AG09309 (cell line): Measurements from ENCODE around the gene CD4.

ENCODE experiments used
- DNase-seq: peaks from one replicate; pipeline ENCODE4 v3.0.0-alpha.2; 2010; ENCODE audit warnings: low read depth
- H3K4me3 ChIP-seq: 2 replicates; pipeline ENCODE4 v1.5.1; 2011; ENCODE audit warnings: mild to moderate bottlenecking, low read depth, low read length, moderate library complexity; ENCODE audit not compliant: control insufficient read depth
- TF ChIP-seq, protein P1 (sequence below): IDR thresholded peaks from 2 replicates; pipeline ENCODE4 v1.5.1; 2011; ENCODE audit warnings: mild to moderate bottlenecking, low read depth, low read length, inconsistent platforms; ENCODE audit not compliant: insufficient read depth, control insufficient read depth; ENCODE audit errors: missing control alignments

Gene CD4

DNA sequence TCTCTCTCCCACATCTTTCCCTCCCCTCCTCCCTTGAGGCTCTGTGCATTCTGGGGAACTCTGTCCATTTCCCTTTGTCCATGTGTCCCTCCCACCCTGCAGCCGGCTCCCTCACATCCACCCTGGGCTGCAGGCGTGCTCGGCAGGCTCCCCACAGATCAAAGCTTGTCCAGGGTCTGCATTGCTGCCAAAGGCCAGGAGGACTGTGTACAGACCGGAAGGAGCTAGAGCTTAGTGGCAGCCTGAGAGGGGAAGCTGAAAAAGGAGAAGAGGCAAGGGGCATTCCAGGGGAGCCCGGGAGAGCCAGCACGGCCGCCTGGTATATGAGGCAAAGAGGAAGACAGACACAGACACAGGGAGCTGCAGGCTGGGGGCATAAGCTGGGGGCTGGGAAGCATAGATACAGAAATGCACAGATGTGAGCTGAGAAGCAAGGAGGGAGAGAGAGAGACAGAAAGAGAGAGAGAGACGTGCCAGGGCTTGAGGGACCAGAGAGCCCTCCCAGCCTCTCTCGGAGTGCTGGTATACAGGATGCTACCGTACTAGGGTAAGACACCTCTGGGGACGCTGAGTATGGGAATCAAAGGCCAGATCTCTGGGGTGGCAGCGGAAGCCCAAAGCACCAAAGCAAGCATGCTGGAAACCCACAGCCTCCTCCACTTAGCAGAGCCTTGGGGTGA is 3.3 kb downstream of the CD4 start:
- H3K4me3 ChIP-seq, result no peak overlapping the region
- TF ChIP-seq, protein P1, sequence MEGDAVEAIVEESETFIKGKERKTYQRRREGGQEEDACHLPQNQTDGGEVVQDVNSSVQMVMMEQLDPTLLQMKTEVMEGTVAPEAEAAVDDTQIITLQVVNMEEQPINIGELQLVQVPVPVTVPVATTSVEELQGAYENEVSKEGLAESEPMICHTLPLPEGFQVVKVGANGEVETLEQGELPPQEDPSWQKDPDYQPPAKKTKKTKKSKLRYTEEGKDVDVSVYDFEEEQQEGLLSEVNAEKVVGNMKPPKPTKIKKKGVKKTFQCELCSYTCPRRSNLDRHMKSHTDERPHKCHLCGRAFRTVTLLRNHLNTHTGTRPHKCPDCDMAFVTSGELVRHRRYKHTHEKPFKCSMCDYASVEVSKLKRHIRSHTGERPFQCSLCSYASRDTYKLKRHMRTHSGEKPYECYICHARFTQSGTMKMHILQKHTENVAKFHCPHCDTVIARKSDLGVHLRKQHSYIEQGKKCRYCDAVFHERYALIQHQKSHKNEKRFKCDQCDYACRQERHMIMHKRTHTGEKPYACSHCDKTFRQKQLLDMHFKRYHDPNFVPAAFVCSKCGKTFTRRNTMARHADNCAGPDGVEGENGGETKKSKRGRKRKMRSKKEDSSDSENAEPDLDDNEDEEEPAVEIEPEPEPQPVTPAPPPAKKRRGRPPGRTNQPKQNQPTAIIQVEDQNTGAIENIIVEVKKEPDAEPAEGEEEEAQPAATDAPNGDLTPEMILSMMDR, result no peak
- no peak for DNase-seq

DNA sequence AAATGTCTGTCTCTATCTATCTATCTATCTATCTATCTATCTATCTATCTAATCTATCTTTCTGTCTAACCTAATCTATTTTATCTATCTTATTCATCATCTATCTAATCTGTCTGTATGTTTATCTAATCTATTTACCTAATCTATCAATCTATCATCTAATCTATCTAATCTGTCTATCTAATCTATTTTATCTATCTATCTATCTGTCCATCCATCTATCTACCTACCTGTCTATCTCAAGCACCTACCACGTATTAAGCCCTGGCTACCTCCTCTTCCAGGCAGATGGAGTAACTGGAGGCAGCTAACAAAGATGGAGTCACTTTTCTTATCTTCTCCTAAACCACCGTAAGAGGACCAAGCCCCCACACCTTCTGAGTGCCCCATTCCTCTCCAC is 5.8 kb downstream of the CD4 start:
- DNase-seq, result no peak
- TF ChIP-seq, protein P1, result no peak
- H3K4me3 ChIP-seq, result no peak overlapping the region

DNA sequence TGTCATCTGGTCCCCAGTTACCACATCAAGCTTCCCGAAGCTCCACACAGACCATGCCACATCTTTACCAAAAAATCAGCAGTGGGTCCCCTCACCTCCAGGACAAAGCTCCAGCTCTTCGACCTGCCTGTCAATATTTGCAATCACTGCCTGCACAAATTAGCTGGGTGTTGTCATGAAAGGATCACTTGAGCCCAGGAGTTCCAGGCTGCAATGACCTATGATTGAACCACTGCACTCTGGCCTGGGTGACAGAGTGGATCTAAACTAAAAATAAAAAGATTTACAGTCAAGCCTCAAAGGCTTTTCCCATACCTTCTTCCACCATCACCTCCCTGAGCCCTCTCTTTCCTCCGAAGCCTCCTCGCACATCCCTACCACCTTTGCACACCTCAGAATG is 7.2 kb downstream of the CD4 start:
- H3K4me3 ChIP-seq, result no peak overlapping the region
- no peak for DNase-seq
- TF ChIP-seq, protein P1, result no peak

DNA sequence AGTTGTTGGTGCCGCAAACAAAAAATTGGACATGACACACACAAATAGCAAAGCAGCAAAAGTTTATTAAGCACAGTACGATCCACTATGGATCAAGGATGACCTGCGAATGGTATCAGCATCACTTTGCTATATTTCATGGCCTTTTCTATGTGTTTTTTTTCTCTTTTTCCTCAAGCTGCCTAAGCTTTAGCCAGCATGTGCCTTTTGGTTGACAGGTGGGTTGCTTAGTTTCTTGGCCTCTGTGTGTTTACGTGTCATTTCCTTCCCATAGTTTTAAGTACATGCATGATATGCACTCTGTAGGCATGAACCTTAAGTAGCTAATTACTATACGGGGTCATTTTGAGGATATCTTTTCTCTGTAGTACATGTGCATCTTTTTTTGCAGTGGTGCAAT is 9.8 kb downstream of the CD4 start:
- TF ChIP-seq, protein P1, result no peak
- DNase-seq, result no peak
- no peak overlapping the region for H3K4me3 ChIP-seq

DNA sequence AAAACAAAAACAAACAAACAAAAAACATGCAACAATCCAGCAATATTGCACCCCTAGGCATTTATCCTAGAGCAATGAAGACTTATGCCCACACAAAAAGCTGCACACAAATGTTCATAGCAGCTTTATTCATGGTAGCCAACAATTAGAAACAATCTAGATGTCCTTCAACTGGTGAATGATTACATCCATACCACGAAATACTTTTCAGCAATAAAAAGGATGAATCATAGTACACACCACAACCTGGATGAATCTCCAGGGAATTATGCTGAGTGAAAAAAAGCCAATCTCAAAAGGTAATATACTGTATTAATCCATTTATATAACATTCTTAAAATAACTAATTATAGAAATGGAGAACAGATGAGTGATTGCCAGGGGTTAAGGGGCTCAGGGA is 17.8 kb downstream of the CD4 start:
- TF ChIP-seq, protein P1, result no peak
- no peak for DNase-seq
- H3K4me3 ChIP-seq, result no peak overlapping the region

DNA sequence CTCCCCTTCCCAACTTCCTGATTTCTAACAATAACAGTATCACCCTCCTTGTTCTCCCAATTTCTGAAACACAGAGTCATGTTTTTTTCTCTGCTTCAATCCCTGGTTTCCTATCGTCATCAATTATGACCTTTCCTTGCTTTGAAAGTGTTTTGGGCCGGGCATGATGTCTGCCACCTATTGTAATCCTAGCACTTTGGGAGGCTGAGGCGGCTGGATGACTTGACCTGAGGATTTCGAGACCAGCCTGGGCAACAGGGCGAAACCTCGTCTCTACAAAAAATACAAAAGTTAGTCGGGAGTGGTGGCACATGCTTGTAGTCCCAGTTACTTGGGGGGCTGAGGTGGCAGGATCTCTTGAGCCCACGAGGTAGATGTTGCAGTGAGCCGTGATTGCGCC is 19.7 kb downstream of the CD4 start:
- TF ChIP-seq, protein P1, result no peak
- DNase-seq, result no peak

DNA sequence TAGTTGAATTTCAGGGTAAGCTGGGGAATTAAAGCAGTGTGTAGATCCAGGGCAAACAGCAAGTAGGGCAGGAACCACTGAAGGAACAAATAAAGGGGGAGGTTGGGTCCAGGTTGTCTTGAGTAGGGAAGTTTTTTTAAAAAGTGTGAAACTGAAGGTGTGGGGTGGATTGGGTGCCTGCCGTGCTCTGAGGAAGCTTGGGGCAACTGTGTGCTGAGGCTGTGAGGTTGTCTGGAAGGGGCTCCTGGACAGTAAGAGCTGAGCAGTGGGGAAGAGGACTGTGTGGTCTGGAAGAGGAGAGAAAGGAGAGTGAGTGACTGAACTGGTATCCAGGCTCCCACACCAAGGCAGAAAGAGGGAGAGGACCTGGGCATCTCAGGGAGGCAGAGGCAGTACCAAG is 21.4 kb downstream of the CD4 start:
- no peak for DNase-seq
- TF ChIP-seq, protein P1, result no peak
- H3K4me3 ChIP-seq, result no peak overlapping the region

More for the DNA sequence above, 19.7 kb downstream of the CD4 start:
- no peak overlapping the region for H3K4me3 ChIP-seq
